ENCODE results near the gene RB1. TPM values are rescaled to one million over a fixed set of nuclear protein-coding genes. Genes with fewer than 3 reads are reported as not detected.
A peak's percentile ranks its signal among the peaks of the same experiment; 100 is the strongest.
"Not testable (repeated sequence)": the region's sequence is repeated elsewhere in the genome, so short reads cannot be mapped to it uniquely, and the experiment has no call there.

RB1 gene
- total RNA-seq, 2 donors from 2014 or later = 32.5 to 37.7 TPM

GRCh38 chr13:48410199-48410598 is 106.6 kb downstream of the RB1 start:
- H3K27ac Mint-ChIP-seq = peak overlapping the region; percentile 95
- H3K4me1 Mint-ChIP-seq (ENCODE audit: low read depth) = peaks cover 56% of the 10 kb centered on the region
- H3K36me3 Mint-ChIP-seq (ENCODE audit: insufficient read depth in 2 of 2) = peaks cover 3% of the 10 kb centered on the region in 2 donors
- no peaks in the 10 kb centered on the region for H3K27me3 Mint-ChIP-seq (ENCODE audit: low read depth)
- no peaks in the 10 kb centered on the region for H3K9me3 Mint-ChIP-seq
- peak overlapping the region; percentile 64 to 98 for H3K4me3 Mint-ChIP-seq
- peak; percentile 37 to 65 for ATAC-seq (replicated peaks in 1 of 2)
- DNase-seq = no peak

- Mint-ChIP-seq H3K9me3 (no peaks in the 10 kb centered on the region), H3K4me3 (peak overlapping the region; percentile 83 to 98), H3K27me3 (ENCODE audit: low read depth) (no peaks in the 10 kb centered on the region), H3K36me3 (ENCODE audit: insufficient read depth in 2 of 2) (peaks cover 3 to 4% of the 10 kb centered on the region in 2 donors), H3K27ac (peak overlapping the region; percentile 99), H3K4me1 (ENCODE audit: low read depth) (peaks cover 53% of the 10 kb centered on the region)
- ATAC-seq (replicated peaks in 1 of 2) (peak in 1 of 2 donors; percentile 41), DNase-seq (no peak)
Observed at GRCh38 chr13:48411147-48411794, 107.7 kb downstream of the RB1 start.

GRCh38 chr13:48411841-48412531 is 108.4 kb downstream of the RB1 start:
- Mint-ChIP-seq H3K27me3 (ENCODE audit: low read depth) (no peaks in the 10 kb centered on the region), H3K9me3 (no peaks in the 10 kb centered on the region), H3K27ac (peak overlapping the region; percentile 99), H3K4me3 (peak overlapping the region; percentile 83 to 98), H3K36me3 (ENCODE audit: insufficient read depth in 2 of 2) (peaks cover 3 to 4% of the 10 kb centered on the region in 2 donors), H3K4me1 (ENCODE audit: low read depth) (peaks cover 53% of the 10 kb centered on the region)
- peak; percentile 64 to 68 for ATAC-seq (replicated peaks in 1 of 2)
- DNase-seq = no peak

GRCh38 chr13:48412881-48413351 is 109.4 kb downstream of the RB1 start, which contains the start of gene LPAR6:
TSS of gene LPAR6 (minus strand) at chr13:48413113. CDS start at chr13:48412423, 690 bp downstream.
- DNase-seq = no peak
- peak; percentile 18 to 47 for ATAC-seq (replicated peaks in 1 of 2)

GRCh38 chr13:48414501-48414900 is 111.0 kb downstream of the RB1 start:
- DNase-seq (no peak), ATAC-seq (replicated peaks in 1 of 2) (no peak)
- H3K9me3 Mint-ChIP-seq = peaks cover 6 to 9% of the 10 kb centered on the region in 2 donors
- H3K4me1 Mint-ChIP-seq (ENCODE audit: low read depth) = peaks cover 34% of the 10 kb centered on the region
- peaks cover 15 to 22% of the 10 kb centered on the region in 2 donors for H3K36me3 Mint-ChIP-seq (ENCODE audit: insufficient read depth in 2 of 2)
- H3K4me3 Mint-ChIP-seq = peak overlapping the region in 1 of 2 donors; percentile 58
- no peak overlapping the region for H3K27ac Mint-ChIP-seq
- no peaks in the 10 kb centered on the region for H3K27me3 Mint-ChIP-seq (ENCODE audit: low read depth)

More at GRCh38 chr13:48412881-48413351, 109.4 kb downstream of the RB1 start, which contains the start of gene LPAR6:
- Mint-ChIP-seq H3K4me3 (peak within 1 kb of the TSS; percentile 83 to 98), H3K9me3 (peaks cover 2% of the 10 kb centered on the region in 2 donors), H3K4me1 (ENCODE audit: low read depth) (peaks cover 47% of the 10 kb centered on the region), H3K27ac (peak within 1 kb of the TSS; percentile 99), H3K36me3 (ENCODE audit: insufficient read depth in 2 of 2) (peaks cover 9 to 12% of the 10 kb centered on the region in 2 donors), H3K27me3 (ENCODE audit: low read depth) (no peaks in the 10 kb centered on the region)

GRCh38 chr13:48415516-48415915 is 112.0 kb downstream of the RB1 start:
- H3K27me3 Mint-ChIP-seq (ENCODE audit: low read depth) = no peaks in the 10 kb centered on the region
- peaks cover 24% of the 10 kb centered on the region for H3K4me1 Mint-ChIP-seq (ENCODE audit: low read depth)
- DNase-seq (no peak), ATAC-seq (replicated peaks in 1 of 2) (no peak)
- H3K36me3 Mint-ChIP-seq (ENCODE audit: insufficient read depth in 2 of 2) = peaks cover 20 to 22% of the 10 kb centered on the region in 2 donors
- H3K4me3 Mint-ChIP-seq = peak overlapping the region in 1 of 2 donors; percentile 58
- no peak overlapping the region for H3K27ac Mint-ChIP-seq
- H3K9me3 Mint-ChIP-seq = peaks cover 9 to 12% of the 10 kb centered on the region in 2 donors

- not testable (repeated sequence) for H3K27me3 Mint-ChIP-seq (ENCODE audit: low read depth); H3K4me3 Mint-ChIP-seq; DNase-seq; ATAC-seq (replicated peaks in 1 of 2); H3K4me1 Mint-ChIP-seq (ENCODE audit: low read depth); H3K27ac Mint-ChIP-seq
- Mint-ChIP-seq H3K9me3 (peaks cover 13 to 19% of the 10 kb centered on the region in 2 donors), H3K36me3 (ENCODE audit: insufficient read depth in 2 of 2) (peaks cover 22% of the 10 kb centered on the region in 2 donors)
Observed at GRCh38 chr13:48422003-48422402, 118.5 kb downstream of the RB1 start.

- Mint-ChIP-seq H3K4me1 (ENCODE audit: low read depth) (peaks cover 8% of the 10 kb centered on the region), H3K27me3 (ENCODE audit: low read depth) (no peaks in the 10 kb centered on the region)
- no peak for DNase-seq
Observed at GRCh38 chr13:48424212-48424611, 120.7 kb downstream of the RB1 start.

GRCh38 chr13:48426052-48426451 is 122.5 kb downstream of the RB1 start:
- Mint-ChIP-seq H3K36me3 (ENCODE audit: insufficient read depth in 2 of 2) (peaks cover 4 to 7% of the 10 kb centered on the region in 2 donors), H3K9me3 (peaks cover 4 to 5% of the 10 kb centered on the region in 2 donors), H3K27me3 (ENCODE audit: low read depth) (no peaks in the 10 kb centered on the region), H3K27ac (no peak overlapping the region), H3K4me1 (ENCODE audit: low read depth) (peaks cover 20% of the 10 kb centered on the region), H3K4me3 (no peak overlapping the region)
- DNase-seq (no peak), ATAC-seq (replicated peaks in 1 of 2) (no peak)

More at GRCh38 chr13:48424212-48424611, 120.7 kb downstream of the RB1 start:
- H3K4me3 Mint-ChIP-seq = no peak overlapping the region
- H3K9me3 Mint-ChIP-seq = peaks cover 6 to 14% of the 10 kb centered on the region in 2 donors
- H3K36me3 Mint-ChIP-seq (ENCODE audit: insufficient read depth in 2 of 2) = peaks cover 9 to 13% of the 10 kb centered on the region in 2 donors
- H3K27ac Mint-ChIP-seq = no peak overlapping the region
- ATAC-seq (replicated peaks in 1 of 2) = no peak

- ATAC-seq (replicated peaks in 1 of 2) (peak in 1 of 2 donors; percentile 53), DNase-seq (peak in 1 of 2 donors; percentile 14)
- not testable (repeated sequence) for H3K4me3 Mint-ChIP-seq; H3K27me3 Mint-ChIP-seq (ENCODE audit: low read depth); H3K9me3 Mint-ChIP-seq; H3K36me3 Mint-ChIP-seq (ENCODE audit: insufficient read depth in 2 of 2)
- Mint-ChIP-seq H3K4me1 (ENCODE audit: low read depth) (peaks cover 28% of the 10 kb centered on the region), H3K27ac (peak overlapping the region; percentile 77)
Observed at GRCh38 chr13:48426755-48427298, 123.3 kb downstream of the RB1 start.

- H3K9me3 Mint-ChIP-seq = peaks cover 4 to 5% of the 10 kb centered on the region in 2 donors
- no peak for DNase-seq
- H3K27ac Mint-ChIP-seq = peak overlapping the region; percentile 38
- H3K4me1 Mint-ChIP-seq (ENCODE audit: low read depth) = peaks cover 35% of the 10 kb centered on the region
- H3K36me3 Mint-ChIP-seq (ENCODE audit: insufficient read depth in 2 of 2) = peaks cover 4 to 7% of the 10 kb centered on the region in 2 donors
- peak; percentile 25 to 54 for ATAC-seq (replicated peaks in 1 of 2)
- no peaks in the 10 kb centered on the region for H3K27me3 Mint-ChIP-seq (ENCODE audit: low read depth)
- no peak overlapping the region for H3K4me3 Mint-ChIP-seq
Observed at GRCh38 chr13:48429036-48429435, 125.5 kb downstream of the RB1 start.

GRCh38 chr13:48429886-48430285 is 126.3 kb downstream of the RB1 start:
- H3K27me3 Mint-ChIP-seq (ENCODE audit: low read depth) = no peaks in the 10 kb centered on the region
- ATAC-seq (replicated peaks in 1 of 2) = no peak

GRCh38 chr13:48431431-48431830 is 127.9 kb downstream of the RB1 start:
- ATAC-seq (replicated peaks in 1 of 2) (no peak), DNase-seq (no peak)
- no peaks in the 10 kb centered on the region for H3K27me3 Mint-ChIP-seq (ENCODE audit: low read depth)
- H3K4me3 Mint-ChIP-seq = peak overlapping the region in 1 of 2 donors; percentile 73
- peaks cover 54% of the 10 kb centered on the region for H3K4me1 Mint-ChIP-seq (ENCODE audit: low read depth)
- peaks cover 6 to 7% of the 10 kb centered on the region in 2 donors for H3K36me3 Mint-ChIP-seq (ENCODE audit: insufficient read depth in 2 of 2)
- peak overlapping the region; percentile 76 for H3K27ac Mint-ChIP-seq
- peaks cover 5% of the 10 kb centered on the region in 2 donors for H3K9me3 Mint-ChIP-seq

More at GRCh38 chr13:48429886-48430285, 126.3 kb downstream of the RB1 start:
- Mint-ChIP-seq H3K4me3 (no peak overlapping the region), H3K9me3 (peaks cover 4 to 5% of the 10 kb centered on the region in 2 donors), H3K27ac (no peak overlapping the region), H3K4me1 (ENCODE audit: low read depth) (peaks cover 42% of the 10 kb centered on the region), H3K36me3 (ENCODE audit: insufficient read depth in 2 of 2) (peaks cover 4 to 7% of the 10 kb centered on the region in 2 donors)
- DNase-seq = no peak

Data from activated T-cell treated with anti-CD3 and anti-CD28 coated beads, Interleukin-2, amount 50 U/mL, for 72 hours (primary cell).